Measurements from ENCODE around the gene JAGN1.

GRCh38 chr3:9883706-9884554, 6.5 kb upstream of the JAGN1 start:
- TF ChIP-seq CTCF (optimal IDR thresholded peaks at IDR 0.05 in 1 of 3, IDR thresholded peaks at IDR 0.05 in 1 of 3, conservative IDR thresholded peaks at IDR 0.05 in 1 of 3; ENCODE audit: extremely low read depth in 1 of 3, insufficient read depth in 2 of 3, low read length in 3 of 3): no peak
- no peak for TF ChIP-seq EZH2 (IDR thresholded peaks at IDR 0.05; ENCODE audit: low read length)

All from keratinocyte (primary cell).